Measurements from ENCODE around the gene CREB3.

DNA sequence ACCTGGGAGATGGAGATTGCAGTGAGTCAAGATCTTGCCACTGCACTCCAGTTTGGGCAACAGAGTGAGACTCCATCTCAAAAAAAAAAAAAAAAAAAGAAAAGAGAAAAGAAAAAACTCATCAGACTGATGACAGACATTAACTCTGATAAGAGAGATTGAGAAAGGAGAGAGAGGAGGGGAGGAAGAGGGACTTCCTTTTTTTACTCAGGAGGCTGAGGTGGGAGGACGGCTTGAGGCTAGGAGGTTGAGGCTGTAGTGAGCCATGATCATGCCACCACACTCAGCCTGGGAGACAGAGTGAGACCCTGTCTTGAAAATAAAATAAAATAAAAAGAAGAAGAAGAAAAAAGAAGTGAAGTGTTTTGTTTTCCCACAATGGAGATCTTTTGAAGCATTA is 31.3 kb downstream of the CREB3 start:
- TF ChIP-seq CTCF (IDR thresholded peaks at IDR 0.05; ENCODE audit: low read depth, low read length, missing input control) (no peak), TAF1 (conservative IDR thresholded peaks at IDR 0.05) (no peak)

Measured in liver (tissue), 3 donors.